ENCODE results near the gene NAE1. TPM values are rescaled to one million over a fixed set of nuclear protein-coding genes. Genes with fewer than 3 reads are reported as not detected.

NAE1 gene
- total RNA-seq, 1 experiment from 2014 or later: 146 TPM

DNA sequence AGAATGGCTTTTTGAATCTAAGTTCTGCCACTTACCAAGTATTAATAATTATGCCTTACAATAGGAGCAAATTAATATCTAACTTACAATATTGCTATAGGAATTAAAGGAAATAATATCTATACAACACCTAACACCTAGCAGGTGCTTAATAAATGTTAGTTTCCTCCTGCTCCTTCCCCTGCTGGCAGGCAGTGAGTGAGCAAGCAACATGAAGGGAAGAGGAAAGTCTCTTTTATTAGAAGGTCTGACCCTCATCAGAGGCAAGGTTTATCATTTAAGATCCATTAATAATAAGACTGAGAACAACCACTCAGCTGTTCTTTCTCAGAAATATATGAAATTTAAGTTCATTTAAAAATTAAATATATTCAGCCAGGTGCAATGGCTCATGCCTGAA, 72.7 kb downstream of the NAE1 start:
- H3K9me3 Mint-ChIP-seq (ENCODE audit: unreplicated experiment): no peaks in the 10 kb centered on the region
- H3K4me3 Mint-ChIP-seq (ENCODE audit: unreplicated experiment): no peak overlapping the region
- BruUV-seq (replicated peaks): no TSS peak
- ChIA-PET CTCF (no interaction called here), POLR2A (no interaction called here)
- peaks cover 6% of the 10 kb centered on the region for H3K4me1 Mint-ChIP-seq (ENCODE audit: low read depth, unreplicated experiment)
- Histone ChIP-seq H3K27me3 (replicated peaks; ENCODE audit: control insufficient read depth, insufficient read depth, low read length) (no peaks in the 10 kb centered on the region), H3K9me3 (no peaks in the 10 kb centered on the region), H3K4me1 (no peaks in the 10 kb centered on the region; the same call in 1 of the 2 replicates), H3K4me3 (ENCODE audit: low read depth, low read length) (no peak overlapping the region), H3K36me3 (ENCODE audit: control insufficient read depth, insufficient read depth, low read length) (no peaks in the 10 kb centered on the region)
- H3K27me3 Mint-ChIP-seq (ENCODE audit: insufficient read depth, unreplicated experiment): no peaks in the 10 kb centered on the region
- no peaks in the 10 kb centered on the region for H3K36me3 Mint-ChIP-seq (ENCODE audit: insufficient read depth, unreplicated experiment)
- intact Hi-C loops (cut with micrococcal nuclease; ENCODE audit: unreplicated experiment): loop anchor here (10.0 kb wide), 1 partner anchor 107 kb away; no protein-coding TSS in a partner anchor
- no peak for DNase-seq
- H3K27ac Mint-ChIP-seq (ENCODE audit: unreplicated experiment): no peak overlapping the region
- TF ChIP-seq, protein P1, sequence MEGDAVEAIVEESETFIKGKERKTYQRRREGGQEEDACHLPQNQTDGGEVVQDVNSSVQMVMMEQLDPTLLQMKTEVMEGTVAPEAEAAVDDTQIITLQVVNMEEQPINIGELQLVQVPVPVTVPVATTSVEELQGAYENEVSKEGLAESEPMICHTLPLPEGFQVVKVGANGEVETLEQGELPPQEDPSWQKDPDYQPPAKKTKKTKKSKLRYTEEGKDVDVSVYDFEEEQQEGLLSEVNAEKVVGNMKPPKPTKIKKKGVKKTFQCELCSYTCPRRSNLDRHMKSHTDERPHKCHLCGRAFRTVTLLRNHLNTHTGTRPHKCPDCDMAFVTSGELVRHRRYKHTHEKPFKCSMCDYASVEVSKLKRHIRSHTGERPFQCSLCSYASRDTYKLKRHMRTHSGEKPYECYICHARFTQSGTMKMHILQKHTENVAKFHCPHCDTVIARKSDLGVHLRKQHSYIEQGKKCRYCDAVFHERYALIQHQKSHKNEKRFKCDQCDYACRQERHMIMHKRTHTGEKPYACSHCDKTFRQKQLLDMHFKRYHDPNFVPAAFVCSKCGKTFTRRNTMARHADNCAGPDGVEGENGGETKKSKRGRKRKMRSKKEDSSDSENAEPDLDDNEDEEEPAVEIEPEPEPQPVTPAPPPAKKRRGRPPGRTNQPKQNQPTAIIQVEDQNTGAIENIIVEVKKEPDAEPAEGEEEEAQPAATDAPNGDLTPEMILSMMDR (IDR thresholded peaks at IDR 0.05; ENCODE audit: insufficient read depth in 1 of 2, low read depth in 1 of 2, low read length in 1 of 2, severe bottlenecking in 1 of 2, unreplicated experiment in 1 of 2): peak in 1 of 2 experiments; percentile 23

DNA sequence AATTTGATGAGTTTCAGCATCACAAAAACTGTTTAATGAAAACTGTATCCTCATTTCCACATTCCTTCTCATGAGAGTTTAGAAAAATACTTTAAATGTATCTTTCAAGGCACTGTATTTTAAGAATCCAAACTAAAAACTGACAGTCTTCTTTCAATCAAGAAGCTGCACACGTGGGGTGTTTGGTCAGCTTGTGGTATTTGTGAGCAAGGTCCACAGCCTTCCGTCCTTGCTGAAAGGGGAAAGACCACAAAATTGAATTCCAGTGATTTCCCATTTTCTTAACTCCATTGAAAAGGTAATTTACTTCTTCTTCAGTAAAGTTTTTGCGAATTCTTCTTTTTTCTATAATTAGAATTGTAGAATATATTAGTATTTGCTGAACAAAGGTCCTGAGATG, 76.0 kb downstream of the NAE1 start:
- Histone ChIP-seq H3K4me1 (peaks cover 12% of the 10 kb centered on the region; the same call in 1 of the 2 replicates), H3K4me3 (ENCODE audit: low read depth, low read length) (no peak overlapping the region), H3K36me3 (ENCODE audit: control insufficient read depth, insufficient read depth, low read length) (no peaks in the 10 kb centered on the region), H3K27me3 (replicated peaks; ENCODE audit: control insufficient read depth, insufficient read depth, low read length) (no peaks in the 10 kb centered on the region), H3K9me3 (no peaks in the 10 kb centered on the region)
- Mint-ChIP-seq H3K4me1 (ENCODE audit: low read depth, unreplicated experiment) (peaks cover 16% of the 10 kb centered on the region), H3K36me3 (ENCODE audit: insufficient read depth, unreplicated experiment) (peaks cover 9% of the 10 kb centered on the region), H3K27ac (ENCODE audit: unreplicated experiment) (no peak overlapping the region), H3K27me3 (ENCODE audit: insufficient read depth, unreplicated experiment) (no peaks in the 10 kb centered on the region), H3K4me3 (ENCODE audit: unreplicated experiment) (no peak overlapping the region), H3K9me3 (ENCODE audit: unreplicated experiment) (no peaks in the 10 kb centered on the region)
- POLR2A ChIA-PET: interaction anchor here (1.0 kb wide), 1 partner anchor 19 kb away, joined by 3 read pairs; no protein-coding TSS in a partner anchor
- BruUV-seq (replicated peaks): no TSS peak
- TF ChIP-seq, protein P1 (IDR thresholded peaks at IDR 0.05; ENCODE audit: insufficient read depth in 1 of 2, low read depth in 1 of 2, low read length in 1 of 2, severe bottlenecking in 1 of 2, unreplicated experiment in 1 of 2): no peak
- intact Hi-C loops (cut with micrococcal nuclease; ENCODE audit: unreplicated experiment): loop anchor here (5.0 to 10.0 kb wide), 2 partner anchors 110 to 148 kb away; no protein-coding TSS in a partner anchor
- no peak for DNase-seq
- CTCF ChIA-PET: interaction anchor here (1.2 kb wide), 1 partner anchor 76 kb away, joined by 3 read pairs; the partner anchor contains the start of gene NAE1

DNA sequence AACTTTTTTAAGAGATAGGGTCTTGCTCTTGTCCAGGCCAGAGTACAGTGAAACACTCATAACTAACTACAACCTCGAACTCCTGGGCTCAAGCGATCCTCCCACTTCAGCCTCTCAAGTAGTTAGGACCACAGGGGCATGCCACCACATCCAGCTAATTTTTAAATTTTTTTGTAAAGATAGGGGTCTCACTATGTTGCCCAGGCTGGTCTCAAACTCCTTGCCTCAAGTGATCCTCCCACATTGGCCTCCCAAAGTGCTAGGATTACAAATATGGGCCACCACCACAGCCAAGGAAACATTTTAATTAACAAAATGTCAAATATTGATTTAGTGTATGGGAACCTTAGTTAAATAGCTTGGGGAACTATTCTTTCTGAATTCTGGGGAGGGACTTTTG, 76.6 kb downstream of the NAE1 start:
- no peak for DNase-seq
- ChIA-PET CTCF (interaction anchor here (1.2 kb wide), 1 partner anchor 76 kb away, joined by 3 read pairs; the partner anchor contains the start of gene NAE1), POLR2A (no interaction called here)
- Histone ChIP-seq H3K9me3 (no peaks in the 10 kb centered on the region), H3K36me3 (ENCODE audit: control insufficient read depth, insufficient read depth, low read length) (no peaks in the 10 kb centered on the region), H3K4me3 (ENCODE audit: low read depth, low read length) (no peak overlapping the region), H3K27me3 (replicated peaks; ENCODE audit: control insufficient read depth, insufficient read depth, low read length) (no peaks in the 10 kb centered on the region), H3K4me1 (peaks cover 12% of the 10 kb centered on the region; the same call in 1 of the 2 replicates)
- peaks cover 14% of the 10 kb centered on the region for H3K36me3 Mint-ChIP-seq (ENCODE audit: insufficient read depth, unreplicated experiment)
- TF ChIP-seq, protein P1 (IDR thresholded peaks at IDR 0.05; ENCODE audit: insufficient read depth in 1 of 2, low read depth in 1 of 2, low read length in 1 of 2, severe bottlenecking in 1 of 2, unreplicated experiment in 1 of 2): no peak
- H3K27me3 Mint-ChIP-seq (ENCODE audit: insufficient read depth, unreplicated experiment): no peaks in the 10 kb centered on the region
- no TSS peak for BruUV-seq (replicated peaks)
- H3K9me3 Mint-ChIP-seq (ENCODE audit: unreplicated experiment): no peaks in the 10 kb centered on the region
- H3K4me3 Mint-ChIP-seq (ENCODE audit: unreplicated experiment): no peak overlapping the region
- H3K27ac Mint-ChIP-seq (ENCODE audit: unreplicated experiment): no peak overlapping the region
- peaks cover 22% of the 10 kb centered on the region for H3K4me1 Mint-ChIP-seq (ENCODE audit: low read depth, unreplicated experiment)
- intact Hi-C loops (cut with micrococcal nuclease; ENCODE audit: unreplicated experiment): loop anchor here (5.0 to 10.0 kb wide), 2 partner anchors 111 to 147 kb away; no protein-coding TSS in a partner anchor

All from Caco-2 (cell line).